GM12872 (cell line): ENCODE data around the gene SRGAP1.

Experiments used
- CTCF ChIP-seq: IDR thresholded peaks from 3 replicates; pipeline ENCODE4 v1.5.1; 2011; ENCODE audit warnings: low read depth, mild to moderate bottlenecking, low read length, moderate library complexity; ENCODE audit not compliant: insufficient read depth

SRGAP1 gene

GRCh38 chr12:63888908-63889635 lies 44.6 kb downstream of the SRGAP1 start:
- no peak for TF ChIP-seq CTCF

- TF ChIP-seq CTCF: no peak
These were observed 45.4 kb downstream of the SRGAP1 start for GRCh38 chr12:63889721-63890509.

GRCh38 chr12:63893170-63893569 lies 48.7 kb downstream of the SRGAP1 start:
- TF ChIP-seq CTCF: no peak

- no peak for TF ChIP-seq CTCF
These were observed 49.6 kb downstream of the SRGAP1 start for GRCh38 chr12:63894132-63894531.

- TF ChIP-seq CTCF: no peak
These were observed 51.3 kb downstream of the SRGAP1 start for GRCh38 chr12:63895841-63896240.

GRCh38 chr12:63897931-63898330 lies 53.4 kb downstream of the SRGAP1 start:
- TF ChIP-seq CTCF: no peak

- no peak for TF ChIP-seq CTCF
These were observed 54.4 kb downstream of the SRGAP1 start for GRCh38 chr12:63898764-63899337.
